ENCODE data around the gene NUP153. TPM values are rescaled to one million over a fixed set of nuclear protein-coding genes. Genes with fewer than 3 reads are reported as not detected.
"Not testable (repeated sequence)": the region's sequence is repeated elsewhere in the genome, so short reads cannot be mapped to it uniquely, and the experiment has no call there.

NUP153 gene
- total and polyA plus RNA-seq, 8 donors, result 3.8 to 17.4 (median 11.0) TPM

DNA sequence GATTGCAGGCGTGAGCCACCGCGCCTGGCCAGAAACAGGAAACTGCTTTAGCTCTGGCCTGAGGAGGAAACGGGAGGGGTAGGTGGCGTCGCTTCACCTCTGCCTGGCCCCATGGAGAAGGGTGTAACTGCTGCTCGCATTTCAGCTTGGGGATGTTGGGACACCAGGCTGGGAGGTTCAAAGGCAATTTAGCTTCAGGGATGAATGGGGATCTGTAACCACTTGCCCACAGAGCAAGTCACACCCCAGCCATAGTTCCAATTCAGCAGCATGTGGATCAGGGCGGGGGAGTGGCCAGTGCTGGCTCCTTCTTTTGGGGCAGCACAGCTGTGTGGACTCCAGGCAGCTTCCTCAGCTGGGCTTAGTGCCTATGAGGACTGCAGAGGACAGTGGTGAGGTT, 34.8 kb upstream of the NUP153 start:
- DNase-seq (no peak), ATAC-seq (no peak), FAIRE-seq (no peak)
- Histone ChIP-seq H3K4me3 (no peak overlapping the region), H3K27ac (no peak overlapping the region), H3K36me3 (no peaks in the 10 kb centered on the region), H3K27me3 (no peaks in the 10 kb centered on the region), H3K9me3 (no peaks in the 10 kb centered on the region), H3K4me1 (no peaks in the 10 kb centered on the region)
- WGBS, 2 donors, result 67% methylated on average over 8 of the region's 8 CpGs
- intact Hi-C loops (cut with DNase I), result no loop called here
- TF ChIP-seq, protein P1, sequence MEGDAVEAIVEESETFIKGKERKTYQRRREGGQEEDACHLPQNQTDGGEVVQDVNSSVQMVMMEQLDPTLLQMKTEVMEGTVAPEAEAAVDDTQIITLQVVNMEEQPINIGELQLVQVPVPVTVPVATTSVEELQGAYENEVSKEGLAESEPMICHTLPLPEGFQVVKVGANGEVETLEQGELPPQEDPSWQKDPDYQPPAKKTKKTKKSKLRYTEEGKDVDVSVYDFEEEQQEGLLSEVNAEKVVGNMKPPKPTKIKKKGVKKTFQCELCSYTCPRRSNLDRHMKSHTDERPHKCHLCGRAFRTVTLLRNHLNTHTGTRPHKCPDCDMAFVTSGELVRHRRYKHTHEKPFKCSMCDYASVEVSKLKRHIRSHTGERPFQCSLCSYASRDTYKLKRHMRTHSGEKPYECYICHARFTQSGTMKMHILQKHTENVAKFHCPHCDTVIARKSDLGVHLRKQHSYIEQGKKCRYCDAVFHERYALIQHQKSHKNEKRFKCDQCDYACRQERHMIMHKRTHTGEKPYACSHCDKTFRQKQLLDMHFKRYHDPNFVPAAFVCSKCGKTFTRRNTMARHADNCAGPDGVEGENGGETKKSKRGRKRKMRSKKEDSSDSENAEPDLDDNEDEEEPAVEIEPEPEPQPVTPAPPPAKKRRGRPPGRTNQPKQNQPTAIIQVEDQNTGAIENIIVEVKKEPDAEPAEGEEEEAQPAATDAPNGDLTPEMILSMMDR (IDR thresholded peaks at IDR 0.05), result no peak

DNA sequence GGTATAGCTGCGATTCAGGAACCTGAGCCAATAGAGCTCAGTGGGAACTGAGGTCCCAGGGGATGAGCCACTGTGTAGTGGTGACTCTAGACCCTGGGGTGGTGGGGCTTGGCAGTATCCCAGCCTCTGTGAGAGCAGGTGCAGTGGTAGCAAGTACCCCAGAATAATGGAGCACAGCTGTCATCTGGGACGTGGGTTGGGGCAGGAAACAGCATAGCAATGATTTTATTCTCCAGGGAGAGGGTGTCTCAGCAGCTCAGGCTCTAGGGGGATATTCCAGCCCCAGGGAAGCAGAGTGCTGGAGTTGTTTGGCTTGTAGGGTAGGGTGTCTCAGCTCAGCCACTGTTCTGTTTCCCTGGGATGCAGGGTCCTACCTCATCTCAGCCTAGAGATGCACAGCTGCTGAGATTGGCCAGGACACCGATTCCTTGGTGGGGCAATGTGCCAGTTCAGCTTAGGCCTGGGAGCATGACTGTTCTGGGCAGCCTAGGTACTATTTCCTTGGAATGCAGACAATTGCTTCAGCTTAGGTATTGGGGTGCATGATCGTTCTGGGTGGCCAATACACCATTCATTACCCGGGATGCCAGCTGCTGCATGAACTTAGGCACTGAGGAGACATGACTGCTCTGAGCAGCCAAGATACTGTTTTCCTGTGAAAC, 34.0 kb upstream of the NUP153 start:
- no peaks in the 10 kb centered on the region for H3K4me1 ChIP-seq
- no peaks in the 10 kb centered on the region for H3K36me3 ChIP-seq
- FAIRE-seq (no peak), ATAC-seq (no peak), DNase-seq (no peak)
- H3K4me3 ChIP-seq, result no peak overlapping the region
- 60 to 64% methylated on average over 5 of the region's 5 CpGs for WGBS, 2 donors
- H3K9me3 ChIP-seq, result no peaks in the 10 kb centered on the region
- intact Hi-C loops (cut with DNase I), result no loop called here
- H3K27me3 ChIP-seq, result no peaks in the 10 kb centered on the region
- TF ChIP-seq, protein P1 (IDR thresholded peaks at IDR 0.05), result no peak
- no peak overlapping the region for H3K27ac ChIP-seq

DNA sequence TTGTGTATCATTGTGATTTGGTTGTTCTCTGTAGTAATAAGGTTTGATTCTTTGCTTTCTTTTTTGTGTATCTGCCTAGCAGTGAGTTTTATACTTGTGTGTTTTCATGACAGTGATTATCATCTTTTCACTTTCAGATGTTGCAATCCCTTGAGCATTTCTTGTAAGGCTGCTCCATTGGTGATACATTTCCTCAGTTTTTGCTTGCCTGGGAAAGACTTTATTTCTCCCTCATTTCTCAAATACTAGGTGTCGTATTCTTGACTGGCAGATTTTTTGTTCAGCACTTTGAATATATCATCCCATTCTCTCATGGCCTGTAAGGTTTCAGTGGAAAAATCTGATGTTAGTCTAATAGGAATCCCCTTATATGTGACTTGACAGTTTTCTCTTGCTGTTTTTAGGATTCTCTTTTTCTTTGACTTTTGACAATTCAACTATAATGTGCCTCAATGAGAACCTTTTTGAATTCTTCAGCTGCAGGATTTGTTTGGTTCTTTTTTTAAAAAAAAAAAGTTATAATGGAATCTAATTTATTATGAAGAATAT, 31.1 kb upstream of the NUP153 start:
- FAIRE-seq (no peak), DNase-seq (no peak), ATAC-seq (no peak)
- Histone ChIP-seq H3K4me1 (no peaks in the 10 kb centered on the region), H3K27ac (no peak overlapping the region), H3K36me3 (no peaks in the 10 kb centered on the region), H3K4me3 (no peak overlapping the region), H3K27me3 (no peaks in the 10 kb centered on the region), H3K9me3 (no peaks in the 10 kb centered on the region)
- intact Hi-C loops (cut with DNase I), result no loop called here
- WGBS, 2 donors, result 80 to 82% methylated on average over 1 of the region's 1 CpG
- TF ChIP-seq, protein P1 (IDR thresholded peaks at IDR 0.05), result no peak

DNA sequence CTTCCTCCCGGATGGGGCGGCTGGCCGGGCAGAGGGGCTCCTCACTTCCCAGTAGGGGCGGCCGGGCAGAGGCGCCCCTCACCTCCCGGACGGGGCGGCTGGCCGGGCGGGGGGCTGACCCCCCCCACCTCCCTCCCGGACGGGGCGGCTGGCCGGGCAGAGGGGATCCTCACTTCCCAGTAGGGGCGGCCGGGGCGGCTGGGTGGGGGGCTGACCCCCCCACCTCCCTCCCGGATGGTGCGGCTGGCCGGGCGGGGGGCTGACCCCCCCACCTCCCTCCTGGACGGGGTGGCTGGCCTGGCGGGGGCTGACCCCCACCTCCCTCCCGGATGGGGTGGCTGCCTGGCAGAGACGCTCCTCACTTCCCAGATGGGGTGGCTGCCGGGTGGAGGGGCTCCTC, 28.6 kb upstream of the NUP153 start:
- ATAC-seq, result not testable (repeated sequence)

DNA sequence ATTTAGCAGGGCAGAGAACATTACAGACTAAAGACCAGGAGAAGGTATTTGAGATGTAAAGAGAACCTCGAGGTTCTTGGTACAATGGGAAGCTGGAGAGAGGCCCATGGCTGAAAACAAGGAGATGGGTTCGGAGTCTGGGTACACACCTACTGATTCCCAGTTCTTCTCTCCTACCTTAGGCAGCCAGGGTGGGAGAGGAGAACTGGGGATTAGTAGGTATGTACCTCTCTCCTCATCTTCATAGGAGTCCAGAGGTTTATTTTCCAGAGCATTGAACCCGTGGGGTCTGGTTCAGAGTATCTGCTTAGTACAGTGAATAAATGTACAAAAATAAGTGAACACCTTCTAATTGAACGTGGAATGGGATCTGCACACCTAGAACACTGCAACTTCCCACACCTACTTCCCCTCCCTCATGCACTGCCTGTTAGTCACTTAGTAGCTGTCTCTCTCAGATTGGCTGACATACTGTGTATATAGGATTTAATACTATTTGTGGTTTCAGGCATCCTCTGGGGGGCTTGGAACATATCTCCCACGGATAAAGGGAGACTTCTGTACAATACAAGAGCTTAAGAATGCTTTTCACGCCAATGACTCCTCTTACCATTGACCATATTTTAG, 23.5 kb upstream of the NUP153 start:
- no peaks in the 10 kb centered on the region for H3K9me3 ChIP-seq
- no peaks in the 10 kb centered on the region for H3K27me3 ChIP-seq
- H3K36me3 ChIP-seq, result no peaks in the 10 kb centered on the region
- H3K4me3 ChIP-seq, result no peak overlapping the region
- TF ChIP-seq, protein P1 (IDR thresholded peaks at IDR 0.05), result no peak
- DNase-seq (no peak), FAIRE-seq (no peak), ATAC-seq (no peak)
- no peaks in the 10 kb centered on the region for H3K4me1 ChIP-seq
- H3K27ac ChIP-seq, result no peak overlapping the region
- intact Hi-C loops (cut with DNase I), result no loop called here
- 52 to 69% methylated on average over 6 of the region's 6 CpGs for WGBS, 2 donors

More for the DNA sequence above, 28.6 kb upstream of the NUP153 start:
- H3K27me3 ChIP-seq; H3K4me1 ChIP-seq; H3K27ac ChIP-seq; H3K4me3 ChIP-seq; H3K36me3 ChIP-seq; DNase-seq; intact Hi-C loops (cut with DNase I); FAIRE-seq; H3K9me3 ChIP-seq: not testable (repeated sequence)
- 90 to 95% methylated on average over 5 to 19 of the region's 27 CpGs for WGBS, 2 donors

All from pancreas (tissue), 10 donors.